BLaER1 treated with 17β-estradiol and CSF1 and Interleukin-3, amounts not matched to agents 10 nM and 100 nM (cell line): ENCODE measurements around the gene GDF2.

Source experiments
- H3K27ac ChIP-seq, 11 experiments: shearing (Covaris generic); formaldehyde crosslinking; 2 replicates each; pipeline ENCODE4 v1.8.1; 2022
- H3K27me3 ChIP-seq, 11 experiments: shearing (Covaris generic); formaldehyde crosslinking; 2 replicates each; pipeline ENCODE4 v1.8.1; 2022
- H3K36me3 ChIP-seq, 11 experiments: shearing (Covaris generic); formaldehyde crosslinking; 2 replicates each; pipeline ENCODE4 v1.8.1; 2022
- H3K4me1 ChIP-seq, 10 experiments: shearing (Covaris generic); formaldehyde crosslinking; 2 replicates each; pipeline ENCODE4 v1.8.1; 2022
- H3K4me2 ChIP-seq, 11 experiments: shearing (Covaris generic); formaldehyde crosslinking; 2 replicates each; pipeline ENCODE4 v1.8.1; 2022
- H3K4me3 ChIP-seq, 10 experiments: shearing (Covaris generic); formaldehyde crosslinking; 2 replicates each; pipeline ENCODE4 v1.8.1; 2022
- H3K9ac ChIP-seq, 11 experiments: shearing (Covaris generic); formaldehyde crosslinking; 2 replicates each; pipeline ENCODE4 v1.8.1; 2022
- H3K9me3 ChIP-seq, 11 experiments: shearing (Covaris generic); formaldehyde crosslinking; replicated peaks in 1 of 11; 2 replicates each; pipeline ENCODE4 v1.8.1; 2022
- H4K20me1 ChIP-seq, 11 experiments: shearing (Covaris generic); formaldehyde crosslinking; 2 replicates each; pipeline ENCODE4 v1.8.1; 2022
- Cebpa-rat ChIP-seq, 11 experiments: shearing (Covaris generic); IDR thresholded peaks; 2 replicates each; pipeline ENCODE4 v1.8.1; 2022

The GDF2 gene

DNA sequence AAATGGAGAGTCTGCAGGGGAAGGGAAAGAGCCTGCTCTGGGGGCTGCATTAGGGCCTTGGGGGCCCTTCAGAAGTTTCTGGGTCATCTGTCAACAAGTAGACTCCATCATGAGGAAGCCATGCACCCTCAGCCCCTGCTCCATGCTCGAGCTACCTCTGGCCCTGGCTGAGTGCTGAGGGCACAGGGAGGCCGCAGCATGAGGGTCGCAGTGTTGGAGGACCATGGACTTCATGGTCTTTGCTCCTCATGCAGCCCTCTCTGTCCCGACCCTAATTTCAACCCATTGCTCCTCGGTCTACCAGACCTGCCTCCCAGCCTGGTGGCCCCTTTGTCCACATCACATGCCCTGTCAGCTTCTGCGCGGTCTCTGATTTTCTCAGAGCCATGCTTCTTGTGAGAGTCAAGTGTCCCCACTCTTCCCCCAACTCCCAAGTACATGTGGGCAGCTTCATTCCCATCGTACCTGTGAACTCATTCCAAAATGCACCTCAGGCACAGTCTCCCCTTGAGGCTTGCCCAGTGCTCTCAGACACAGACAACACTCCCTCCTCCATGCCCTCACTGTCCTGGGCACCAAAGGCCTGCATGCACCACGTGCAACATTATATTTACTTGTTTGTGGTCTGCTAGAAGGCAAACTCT is 47.1 kb downstream of the GDF2 start:
- Histone ChIP-seq H3K27me3 (no peaks in the 10 kb centered on the region), H3K4me3 (no peak overlapping the region), H3K9me3 (no peaks in the 10 kb centered on the region), H3K4me1 (peaks cover 0 to 50% (median 29%) of the 10 kb centered on the region in 10 experiments; a peak in 19 of 20 replicates), H3K36me3 (no peaks in the 10 kb centered on the region), H4K20me1 (no peaks in the 10 kb centered on the region), H3K9ac (no peak overlapping the region), H3K27ac (no peak overlapping the region), H3K4me2 (0 out of 22 replicates have a peak overlapping the region, but pooled peaks of 2 of the 11 experiments have one; percentile 5 to 46)
- no peak for TF ChIP-seq Cebpa-rat (IDR thresholded peaks at IDR 0.05)

DNA sequence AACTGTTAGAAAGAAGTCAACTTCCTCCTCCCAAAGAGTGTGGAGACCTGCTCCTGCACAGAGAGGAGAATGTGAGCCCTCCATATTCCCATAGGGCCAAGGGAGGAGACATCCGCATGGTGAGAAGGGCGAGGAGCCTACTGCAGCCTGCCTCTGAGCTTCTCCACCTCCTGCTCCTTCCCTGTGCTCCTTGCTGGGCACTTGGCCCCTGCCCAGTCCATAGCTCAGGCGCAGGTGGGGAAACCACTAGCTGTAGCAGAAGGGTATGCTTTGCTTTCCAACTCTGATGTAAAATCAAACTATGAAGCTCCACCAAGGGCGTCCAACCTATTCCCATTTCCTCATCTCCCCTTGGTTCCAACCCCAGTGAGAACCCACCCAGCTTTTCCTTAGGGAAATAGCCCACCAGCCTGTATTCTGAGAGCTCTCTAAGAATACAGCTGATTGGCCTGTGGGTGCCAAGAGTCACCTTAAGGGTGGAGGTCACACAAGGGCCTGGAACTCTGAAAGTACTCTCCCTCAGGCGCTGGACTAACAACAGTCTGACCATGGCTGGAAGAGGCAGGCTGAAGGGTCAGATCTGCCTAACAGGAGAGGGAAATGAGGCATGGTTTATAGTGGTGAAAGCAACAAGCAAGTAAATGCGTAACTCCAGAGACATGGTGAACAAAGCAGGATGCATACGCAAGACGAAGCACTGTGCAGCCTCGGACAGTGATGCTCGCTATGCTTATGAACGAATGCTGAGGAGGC is 47.9 kb downstream of the GDF2 start:
- Histone ChIP-seq H3K9me3 (no peaks in the 10 kb centered on the region), H3K4me2 (peak overlapping the region in 6 of 11 experiments; percentile 3 to 48 (median 32); a peak in 8 of 22 replicates), H3K9ac (no peak overlapping the region), H3K27me3 (no peaks in the 10 kb centered on the region), H3K27ac (no peak overlapping the region), H3K4me1 (peaks cover 0 to 50% (median 29%) of the 10 kb centered on the region in 10 experiments; a peak in 19 of 20 replicates), H3K36me3 (no peaks in the 10 kb centered on the region), H3K4me3 (no peak overlapping the region), H4K20me1 (no peaks in the 10 kb centered on the region)
- TF ChIP-seq Cebpa-rat (IDR thresholded peaks at IDR 0.05): no peak

DNA sequence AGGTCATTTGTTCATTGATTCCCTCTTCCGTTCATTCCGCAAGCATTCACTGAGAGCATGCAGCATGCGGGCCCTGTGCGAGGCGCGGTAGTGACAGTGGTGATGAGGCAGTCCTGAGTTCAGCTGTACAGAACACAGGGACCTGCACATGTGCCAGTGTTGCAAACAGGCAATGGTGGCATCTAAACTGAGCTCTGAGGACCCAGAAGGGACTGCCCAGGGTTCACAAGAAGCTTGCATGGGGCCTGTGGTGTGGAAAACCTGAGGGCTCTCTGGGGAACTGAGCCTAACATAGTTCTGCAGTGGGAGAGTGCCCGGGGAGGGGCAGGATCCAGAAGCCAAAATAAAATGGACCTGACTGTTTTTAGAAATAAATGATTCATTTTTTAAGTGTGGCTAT is 48.6 kb downstream of the GDF2 start:
- peaks cover 0 to 50% (median 29%) of the 10 kb centered on the region in 10 experiments; a peak in 19 of 20 replicates for H3K4me1 ChIP-seq
- H3K9ac ChIP-seq: no peak overlapping the region
- no peak for TF ChIP-seq Cebpa-rat (IDR thresholded peaks at IDR 0.05)

DNA sequence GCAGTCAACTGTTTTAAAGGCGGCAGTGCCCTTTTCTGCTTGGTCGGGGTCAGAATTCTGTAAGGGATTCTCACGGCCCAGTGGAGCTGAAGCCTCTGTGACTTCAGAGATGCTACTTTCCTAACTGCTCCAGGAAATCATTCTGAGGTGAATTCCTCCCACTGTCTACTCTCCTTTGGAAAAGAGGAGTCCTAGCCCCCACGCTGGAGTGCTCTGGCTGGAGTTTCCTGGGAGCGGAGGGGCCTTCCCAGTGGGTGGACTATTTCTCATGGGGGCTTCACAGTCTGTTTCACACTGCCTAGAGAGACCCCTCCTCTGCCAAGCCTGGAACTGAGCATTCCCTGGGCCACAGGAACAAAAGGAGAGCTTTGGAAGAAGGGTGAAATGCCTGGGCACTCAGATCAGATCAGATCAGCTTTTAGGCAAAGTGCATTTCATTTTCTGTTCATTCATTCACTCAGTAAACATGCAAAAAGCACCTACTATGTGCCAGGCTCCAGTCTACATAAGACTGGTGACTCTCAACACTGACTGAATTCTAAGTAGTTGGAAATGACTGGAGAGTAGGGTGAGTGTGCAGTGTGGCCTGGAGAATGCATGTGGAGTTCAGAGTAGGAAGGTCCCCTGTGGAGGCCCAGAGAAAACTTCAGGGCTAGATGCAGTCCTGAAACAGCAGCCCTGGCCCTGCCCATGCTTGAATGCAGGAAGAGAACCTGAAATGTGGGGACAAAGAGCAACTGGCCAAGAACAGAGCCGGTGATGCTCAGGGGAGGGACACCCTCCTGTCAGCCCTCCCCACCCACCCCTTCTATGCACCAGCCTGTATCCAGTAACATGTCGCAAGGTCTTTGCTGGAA is 49.6 kb downstream of the GDF2 start:
- H3K27me3 ChIP-seq: peaks cover 0 to 7% (median 3%) of the 10 kb centered on the region in 11 experiments; a peak in 9 of 22 replicates
- no peak overlapping the region for H3K4me3 ChIP-seq
- no peaks in the 10 kb centered on the region for H4K20me1 ChIP-seq

More for the DNA sequence above, 48.6 kb downstream of the GDF2 start:
- Histone ChIP-seq H3K27me3 (no peaks in the 10 kb centered on the region), H3K4me2 (peak overlapping the region in 6 of 11 experiments; percentile 11 to 48 (median 32); a peak in 9 of 22 replicates), H3K27ac (no peak overlapping the region), H3K4me3 (no peak overlapping the region), H4K20me1 (no peaks in the 10 kb centered on the region), H3K36me3 (no peaks in the 10 kb centered on the region), H3K9me3 (no peaks in the 10 kb centered on the region)

DNA sequence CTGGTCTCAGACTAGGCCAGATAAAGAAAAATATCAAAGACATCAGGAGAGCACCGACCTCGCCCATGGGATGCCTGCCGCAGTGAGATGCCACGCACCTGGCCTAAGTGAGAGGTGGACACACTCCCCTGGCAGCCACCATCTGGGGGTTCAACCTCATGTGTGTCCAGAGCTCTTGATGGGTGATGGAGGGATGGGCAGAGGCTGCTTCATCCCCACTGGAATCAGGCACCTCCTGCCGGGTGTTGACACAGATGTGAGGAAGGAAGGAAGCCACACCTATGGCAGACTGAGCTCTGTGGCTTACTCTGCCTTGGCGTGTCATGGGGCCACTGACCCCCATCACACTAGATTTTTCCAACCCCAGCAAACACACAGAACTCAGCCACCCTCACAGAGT is 50.5 kb downstream of the GDF2 start:
- Histone ChIP-seq H3K27me3 (peaks cover 0 to 15% (median 11%) of the 10 kb centered on the region in 11 experiments; a peak in 12 of 22 replicates), H3K9ac (no peak overlapping the region), H3K27ac (no peak overlapping the region)

More for the DNA sequence above, 49.6 kb downstream of the GDF2 start:
- H3K4me2 ChIP-seq: 0 out of 22 replicates have a peak overlapping the region, but pooled peaks of 1 of the 11 experiments have one; percentile 12
- H3K9ac ChIP-seq: no peak overlapping the region
- H3K9me3 ChIP-seq: no peaks in the 10 kb centered on the region
- no peaks in the 10 kb centered on the region for H3K36me3 ChIP-seq
- H3K4me1 ChIP-seq: peaks cover 0 to 52% (median 30%) of the 10 kb centered on the region in 10 experiments; a peak in 19 of 20 replicates
- no peak overlapping the region for H3K27ac ChIP-seq
- TF ChIP-seq Cebpa-rat (IDR thresholded peaks at IDR 0.05): no peak

DNA sequence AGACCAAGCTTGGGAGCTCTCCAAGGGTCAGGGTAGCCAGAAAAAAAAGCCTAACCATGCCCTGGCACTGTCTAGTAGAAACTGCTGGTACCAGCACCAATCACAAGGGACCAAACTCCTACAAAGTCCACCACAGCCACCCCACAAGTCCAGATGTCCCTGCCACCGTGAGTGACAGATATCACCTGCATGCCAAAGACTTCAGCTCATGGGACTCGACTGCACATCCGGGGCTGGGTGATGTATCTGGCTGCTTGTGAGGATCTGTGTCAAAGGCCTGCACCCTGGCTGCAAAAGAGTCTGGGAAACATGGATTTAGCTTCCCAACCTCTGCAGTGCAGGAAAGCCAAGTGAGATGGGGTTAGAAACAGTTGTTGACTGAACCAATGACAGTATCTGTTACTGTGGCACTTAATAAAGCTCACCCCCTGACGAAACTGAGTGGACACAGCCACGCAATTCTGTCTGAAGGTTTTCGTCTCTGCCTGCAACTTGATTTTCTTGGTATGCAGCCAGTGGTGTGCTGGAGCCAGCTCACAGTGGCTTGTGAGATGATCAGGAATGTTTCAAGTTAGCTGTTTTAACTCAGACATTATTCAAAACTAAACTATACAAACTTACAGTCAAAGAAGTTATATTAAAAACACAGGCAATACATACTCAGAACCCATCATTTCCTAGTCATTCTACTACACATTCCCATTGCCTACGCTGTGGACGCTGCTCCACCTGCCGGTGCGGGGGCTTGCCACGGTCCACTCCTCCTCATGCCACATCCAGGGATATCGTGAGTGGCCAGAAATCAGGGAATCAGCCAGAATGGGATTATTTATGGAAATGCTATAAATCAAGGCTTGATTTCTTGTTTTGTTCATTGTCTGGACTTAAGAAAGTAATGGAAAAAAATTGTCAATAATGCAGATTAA is 52.6 kb downstream of the GDF2 start:
- H3K9me3 ChIP-seq: no peaks in the 10 kb centered on the region

More for the DNA sequence above, 50.5 kb downstream of the GDF2 start:
- peak overlapping the region; percentile 8 to 60 (median 44); a peak in 19 of 22 replicates for H3K4me2 ChIP-seq
- TF ChIP-seq Cebpa-rat (IDR thresholded peaks at IDR 0.05): no peak
- H3K4me1 ChIP-seq: peaks cover 0 to 55% (median 32%) of the 10 kb centered on the region in 10 experiments; a peak in 19 of 20 replicates
- no peaks in the 10 kb centered on the region for H3K9me3 ChIP-seq
- H3K36me3 ChIP-seq: no peaks in the 10 kb centered on the region
- no peak overlapping the region for H3K4me3 ChIP-seq
- H4K20me1 ChIP-seq: no peaks in the 10 kb centered on the region

DNA sequence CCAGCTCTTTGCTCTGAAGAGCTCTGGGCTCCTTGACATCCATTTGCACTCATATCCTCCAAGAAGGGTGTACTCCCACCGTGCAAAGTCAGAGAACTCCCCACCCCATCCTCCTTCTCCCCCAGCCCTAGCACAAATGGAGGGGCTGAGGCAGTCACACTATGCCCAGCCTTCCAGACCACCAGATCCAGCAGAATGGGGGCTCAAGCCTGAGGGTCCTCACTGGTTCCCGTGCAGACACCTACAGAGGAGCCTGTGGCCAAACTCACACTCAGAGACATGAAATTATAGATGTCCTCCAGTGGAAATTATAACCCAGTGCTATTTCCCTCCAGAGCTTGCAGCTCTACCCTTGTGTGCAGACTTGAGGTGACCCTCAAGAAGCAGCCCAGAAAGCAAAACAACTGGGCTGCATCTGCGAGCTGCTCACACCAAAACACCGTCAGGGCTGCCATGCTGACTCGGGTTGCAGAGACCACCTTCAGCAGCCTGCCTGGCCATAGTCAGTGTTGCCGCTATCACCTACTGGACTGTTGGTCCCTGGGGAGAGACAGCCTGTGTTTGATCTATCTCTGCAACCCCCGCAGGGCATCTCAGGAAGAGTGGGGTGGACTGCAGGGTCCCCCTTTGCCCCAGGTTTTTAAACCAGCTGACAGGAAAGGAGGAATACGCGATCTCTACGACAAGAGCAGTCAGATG is 54.4 kb downstream of the GDF2 start:
- H3K27me3 ChIP-seq: peaks cover 0 to 20% (median 15%) of the 10 kb centered on the region in 11 experiments; a peak in 12 of 22 replicates
- no peaks in the 10 kb centered on the region for H4K20me1 ChIP-seq
- no peaks in the 10 kb centered on the region for H3K36me3 ChIP-seq
- no peak overlapping the region for H3K9ac ChIP-seq
- peak overlapping the region in 7 of 11 experiments; percentile 15 to 50 (median 22); a peak in 10 of 22 replicates for H3K4me2 ChIP-seq
- H3K4me1 ChIP-seq: peaks cover 0 to 30% (median 23%) of the 10 kb centered on the region in 10 experiments; a peak in 18 of 20 replicates
- H3K4me3 ChIP-seq: no peak overlapping the region
- no peaks in the 10 kb centered on the region for H3K9me3 ChIP-seq
- no peak for TF ChIP-seq Cebpa-rat (IDR thresholded peaks at IDR 0.05)
- no peak overlapping the region for H3K27ac ChIP-seq

More for the DNA sequence above, 52.6 kb downstream of the GDF2 start:
- H3K4me1 ChIP-seq: peaks cover 0 to 47% (median 34%) of the 10 kb centered on the region in 10 experiments; a peak in 19 of 20 replicates
- no peak for TF ChIP-seq Cebpa-rat (IDR thresholded peaks at IDR 0.05)
- H4K20me1 ChIP-seq: no peaks in the 10 kb centered on the region
- no peak overlapping the region for H3K9ac ChIP-seq
- H3K4me2 ChIP-seq: no peak overlapping the region
- H3K27ac ChIP-seq: no peak overlapping the region
- peaks cover 0 to 20% (median 15%) of the 10 kb centered on the region in 11 experiments; a peak in 12 of 22 replicates for H3K27me3 ChIP-seq
- H3K4me3 ChIP-seq: no peak overlapping the region
- H3K36me3 ChIP-seq: no peaks in the 10 kb centered on the region
